HCT116 (cell line): ENCODE data around the gene SARM1. TPM values are rescaled to one million over a fixed set of nuclear protein-coding genes. Genes with fewer than 3 reads are reported as not detected.
A peak's percentile ranks its signal among the peaks of the same experiment; 100 is the strongest.

Experiments used
- ATAC-seq: fragments of 200-7000 bp; cut with Tn5 transposase; 2 replicates; pipeline ENCODE4 v1.9.1; 2020; ENCODE audit warnings: mild to moderate bottlenecking, moderate library complexity
- BruUV-seq: library from RNA; stranded (reverse); fragments of 400-500 nt; replicated peaks from 2 replicates; lab custom pipeline; 2021; lab: Mats Ljungman, UMichigan
- CTCF ChIA-PET: fragments of 300-600 bp; sonication (Branson Sonifier 250); formaldehyde crosslinking; loops from one replicate; lab custom pipeline; 2021; ENCODE audit warnings: antibody characterized with exemption; lab: Charles Lee
- POLR2A ChIA-PET: fragments of 300-600, 350-600 bp; sonication (Branson Sonifier 250); formaldehyde crosslinking; loops from one replicate; lab custom pipeline; 2021; ENCODE audit warnings: antibody characterized with exemption; lab: Charles Lee
- RAD21 ChIA-PET, 2 experiments: fragments of 300-600 bp; sonication (Branson Sonifier 250); formaldehyde crosslinking; loops; one replicate each; lab custom pipeline; 2023; ENCODE audit warnings: low total read pairs in 2 of 2; ENCODE audit not compliant: uncharacterized antibody in 2 of 2, unreplicated experiment in 2 of 2, low non-redundant PET in 1 of 2; lab: Charles Lee
- DNase-seq: peaks from one replicate; pipeline ENCODE4 v3.0.0-alpha.2; 2010; ENCODE audit warnings: low read depth, low spot score
- H2AFZ ChIP-seq: fragments of 200-600 bp; shearing (Covaris generic), sonication (generic); 2 replicates; pipeline ENCODE4 v1.6.1; 2017; ENCODE audit warnings: low read depth, mixed run types, mixed read lengths, antibody characterized with exemption, low read length; ENCODE audit not compliant: poor library complexity, severe bottlenecking
- H3K27ac ChIP-seq: 2 replicates; pipeline ENCODE4 v1.5.1; 2012; ENCODE audit warnings: low read depth, low read length
- H3K27me3 ChIP-seq: fragments of 200-600 bp; sonication (generic); 2 replicates; pipeline ENCODE4 v1.6.1; 2016; ENCODE audit warnings: mixed run types, low read length, mixed read lengths; ENCODE audit not compliant: insufficient read depth
- H3K36me3 ChIP-seq, 2 experiments: fragments of 200-500 bp in 1 of 2; fragments of 200-600 bp in 1 of 2; sonication (Bioruptor generic) in 1 of 2; sonication (generic) in 1 of 2; 2 replicates each; pipeline versions ENCODE4 v1.5.1 to v1.6.1; 2014 to 2016; ENCODE audit warnings: low read length in 2 of 2, inconsistent platforms in 1 of 2, mixed read lengths in 1 of 2, mixed run types in 1 of 2; ENCODE audit not compliant: insufficient read depth in 2 of 2, control insufficient read depth in 1 of 2
- H3K4me1 ChIP-seq, 2 experiments: fragments of 200-600 bp in 1 of 2; sonication (generic) in 1 of 2; 2 replicates each; pipeline versions ENCODE4 v1.5.1 to v1.6.1; 2012 to 2017; ENCODE audit warnings: low read length in 2 of 2, inconsistent platforms in 1 of 2, mild to moderate bottlenecking in 1 of 2, mixed read lengths in 1 of 2, mixed run types in 1 of 2, moderate library complexity in 1 of 2; ENCODE audit not compliant: insufficient read depth in 2 of 2, control insufficient read depth in 1 of 2
- H3K4me2 ChIP-seq: fragments of 200-600 bp; sonication (generic); 2 replicates; pipeline ENCODE4 v1.6.1; 2017; ENCODE audit warnings: mixed run types, low read length, mixed read lengths
- H3K4me3 ChIP-seq, 2 experiments: fragments of 200-600 bp in 1 of 2; sonication (generic) in 1 of 2; replicated peaks in 1 of 2; 2 replicates each; pipeline ENCODE4 v1.5.1; 2011 to 2016; ENCODE audit warnings: low read length in 2 of 2, control low read depth in 1 of 2, low read depth in 1 of 2, mild to moderate bottlenecking in 1 of 2, mixed read lengths in 1 of 2, mixed run types in 1 of 2
- H3K79me2 ChIP-seq: fragments of 200-600 bp; sonication (generic); 2 replicates; pipeline ENCODE4 v1.6.1; 2017; ENCODE audit warnings: mild to moderate bottlenecking, mixed run types, low read length, moderate library complexity, mixed read lengths; ENCODE audit not compliant: insufficient read depth
- H3K9ac ChIP-seq: fragments of 200-600 bp; sonication (generic); 2 replicates; pipeline ENCODE4 v1.6.1; 2016; ENCODE audit warnings: low read length, mixed read lengths
- H3K9me2 ChIP-seq: fragments of 200-600 bp; sonication (generic), shearing (Covaris generic); 2 replicates; pipeline ENCODE4 v1.6.1; 2017; ENCODE audit warnings: mixed run types, mild to moderate bottlenecking, moderate library complexity; ENCODE audit not compliant: insufficient read depth
- H3K9me3 ChIP-seq, 2 experiments: fragments of 200-500 bp in 1 of 2; fragments of 200-600 bp in 1 of 2; sonication (Bioruptor generic) in 1 of 2; sonication (generic) in 1 of 2; 2 replicates each; pipeline ENCODE4 v1.6.1; 2014 to 2017; ENCODE audit warnings: low read length in 2 of 2, mixed read lengths in 2 of 2, inconsistent platforms in 1 of 2, low read depth in 1 of 2, mild to moderate bottlenecking in 1 of 2, mixed run types in 1 of 2, moderate library complexity in 1 of 2; ENCODE audit not compliant: control insufficient read depth in 1 of 2, insufficient read depth in 1 of 2
- H4K20me1 ChIP-seq: fragments of 200-600 bp; sonication (generic), shearing (Covaris generic); 2 replicates; pipeline ENCODE4 v1.6.1; 2017; ENCODE audit warnings: mixed run types, mild to moderate bottlenecking, moderate library complexity; ENCODE audit not compliant: insufficient read depth
- CEBPB ChIP-seq: IDR thresholded peaks from 2 replicates; pipeline ENCODE4 v1.6.1; 2012; ENCODE audit warnings: low read depth
- EGR1 ChIP-seq: IDR thresholded peaks from 2 replicates; pipeline ENCODE4 v1.6.1; 2012; ENCODE audit warnings: low read depth
- EZH2 ChIP-seq: fragments of 200-600 bp; sonication (generic); IDR thresholded peaks from 2 replicates; pipeline ENCODE4 v1.6.1; 2017; ENCODE audit warnings: antibody characterized with exemption, mixed run types
- EZH2phosphoT487 ChIP-seq: fragments of 200-600 bp; IDR thresholded peaks from 2 replicates; pipeline ENCODE4 v1.6.1; 2018; ENCODE audit warnings: antibody characterized with exemption, borderline replicate concordance
- JUND ChIP-seq: IDR thresholded peaks from 2 replicates; pipeline ENCODE4 v1.6.1; 2012
- MAX ChIP-seq: IDR thresholded peaks from 2 replicates; pipeline ENCODE4 v1.6.1; 2012
- POLR2A ChIP-seq: IDR thresholded peaks from 2 replicates; pipeline ENCODE4 v1.7.0; 2011; ENCODE audit warnings: borderline replicate concordance; ENCODE audit not compliant: insufficient read depth, insufficient read length; ENCODE audit errors: extremely low read depth
- POLR2AphosphoS5 ChIP-seq: IDR thresholded peaks from 2 replicates; pipeline ENCODE4 v1.6.1; 2011; ENCODE audit warnings: mild to moderate bottlenecking, low read depth, low read length, moderate library complexity
- SIN3A ChIP-seq: IDR thresholded peaks from 2 replicates; pipeline ENCODE4 v1.6.1; 2012; ENCODE audit warnings: low read depth
- SP1 ChIP-seq: IDR thresholded peaks from 2 replicates; pipeline ENCODE4 v1.6.1; 2012; ENCODE audit warnings: low read depth
- SRF ChIP-seq: IDR thresholded peaks from 2 replicates; pipeline ENCODE4 v1.6.1; 2012; ENCODE audit warnings: low read depth
- TCF7L2 ChIP-seq: IDR thresholded peaks from 2 replicates; pipeline ENCODE4 v1.7.0; 2011; ENCODE audit warnings: borderline replicate concordance, inconsistent platforms; ENCODE audit not compliant: insufficient read depth, insufficient read length; ENCODE audit errors: extremely low read depth
- ZBTB33 ChIP-seq: IDR thresholded peaks from 2 replicates; pipeline ENCODE4 v1.6.1; 2011; ENCODE audit warnings: mild to moderate bottlenecking, low read length, moderate library complexity; ENCODE audit not compliant: insufficient replicate concordance; ENCODE audit errors: extremely low read depth
- ZFX ChIP-seq: fragments of 450-650 bp; IDR thresholded peaks from 2 replicates; pipeline ENCODE4 v1.6.1; 2017
- ZNF274 ChIP-seq: fragments of 200-500 bp; sonication (Bioruptor generic); IDR thresholded peaks from 2 replicates; pipeline ENCODE4 v1.6.1; 2014; ENCODE audit warnings: mild to moderate bottlenecking, low read depth, low read length, inconsistent platforms
- intact Hi-C: fragments of 100-400 bp; cut with micrococcal nuclease; formaldehyde crosslinking; loops from 2 replicates; pipeline ENCODE4 v1.10.0; 2022
- total RNA-seq: library from RNA; stranded (reverse); gene quantifications from one replicate; pipeline ENCODE4 v1.2.1, GENCODE V29; 2021; ENCODE audit not compliant: unreplicated experiment

The SARM1 gene
- total RNA-seq, 1 experiment from 2014 or later = 1.3 TPM

GRCh38 chr17:28405632-28406472, 34.4 kb downstream of the SARM1 start, which contains the start of gene SLC46A1:
TSS of gene SLC46A1 (minus strand) at chr17:28406212. CDS start at chr17:28406114, 98 bp downstream.
- POLR2A ChIA-PET = interaction anchor here (1.0 to 1.1 kb wide), 2 partner anchors 11 to 70 kb away, joined by 3 to 4 read pairs; partner anchors contain the start of genes IFT20 and TNFAIP1
- RAD21 ChIA-PET = interaction anchor here in 1 of 2 experiments (0.5 kb wide), 1 partner anchor 13 kb away, joined by 3 read pairs; no protein-coding TSS in a partner anchor
- Histone ChIP-seq H3K4me2 (peak within 1 kb of the TSS; percentile 91), H4K20me1 (no peaks in the 10 kb centered on the region), H3K4me3 (peak within 1 kb of the TSS; percentile 73 to 89), H3K27me3 (no peaks in the 10 kb centered on the region), H3K36me3 (peaks cover 16 to 19% of the 10 kb centered on the region in 2 experiments; a peak in 3 of 4 replicates), H2AFZ (peak within 1 kb of the TSS; percentile 57), H3K27ac (peak within 1 kb of the TSS; percentile 70), H3K4me1 (peaks cover 4 to 26% of the 10 kb centered on the region in 2 experiments; a peak in 3 of 4 replicates), H3K9me3 (no peaks in the 10 kb centered on the region), H3K79me2 (peaks cover 12% of the 10 kb centered on the region; the same call in 1 of the 2 replicates), H3K9ac (peak within 1 kb of the TSS; percentile 74), H3K9me2 (no peaks in the 10 kb centered on the region)
- TF ChIP-seq SRF = no peak
- no peak for TF ChIP-seq ZNF274
- no peak for TF ChIP-seq SIN3A
- TF ChIP-seq POLR2A = peak; percentile 41
- peak; percentile 43 for TF ChIP-seq TCF7L2
- no peak for TF ChIP-seq JUND
- peak; percentile 46; the same call in 1 of the 2 replicates for TF ChIP-seq MAX
- TF ChIP-seq SP1 = no peak
- TF ChIP-seq POLR2AphosphoS5 = peak; percentile 67
- TF ChIP-seq ZBTB33 = no peak
- peak; percentile 85 for TF ChIP-seq ZFX
- no peak for TF ChIP-seq CEBPB
- TF ChIP-seq EZH2 = no peak
- TF ChIP-seq EZH2phosphoT487 = no peak
- no peak for TF ChIP-seq EGR1
- intact Hi-C loops = no loop called here
- DNase-seq (no peak), ATAC-seq (peak; percentile 93)
- BruUV-seq = no TSS peak
- CTCF ChIA-PET = interaction anchor here (2.6 kb wide), 1 partner anchor 11 kb away, joined by 13 read pairs; no protein-coding TSS in a partner anchor
